WTC11 (cell line): ENCODE results near the gene HTT-AS. TPM values are rescaled to one million over a fixed set of nuclear protein-coding genes. Genes with fewer than 3 reads are reported as not detected.
A peak's percentile ranks its signal among the peaks of the same experiment; 100 is the strongest.

Experiments used
- ATAC-seq: fragments of 200-7000 bp; cut with Tn5 transposase; 2 replicates; pipeline ENCODE4 v1.10.0; 2021; ENCODE audit warnings: mild to moderate bottlenecking, moderate library complexity
- CTCF ChIA-PET: fragments of 300-600 bp; sonication (Branson Sonifier 250); formaldehyde crosslinking; loops from one replicate; lab custom pipeline; 2021; ENCODE audit warnings: antibody characterized with exemption; lab: Charles Lee
- POLR2A ChIA-PET: fragments of 350-600 bp; sonication (Branson Sonifier 250); formaldehyde crosslinking; loops from one replicate; lab custom pipeline; 2021; ENCODE audit warnings: antibody characterized with exemption; lab: Charles Lee
- DNase-seq: peaks from one replicate; pipeline ENCODE4 v3.0.0; 2021; ENCODE audit warnings: low spot score
- H3K27ac Mint-ChIP-seq: 2 replicates; pipeline ENCODE4 v1.8.0; 2021; ENCODE audit warnings: mixed read lengths
- H3K27me3 Mint-ChIP-seq: 2 replicates; pipeline ENCODE4 v1.8.0; 2021; ENCODE audit warnings: low read depth, mild to moderate bottlenecking, moderate library complexity, mixed read lengths
- H3K36me3 Mint-ChIP-seq: 2 replicates; pipeline ENCODE4 v1.8.0; 2021; ENCODE audit warnings: mixed read lengths
- H3K4me1 Mint-ChIP-seq: 2 replicates; pipeline ENCODE4 v1.8.0; 2022; ENCODE audit warnings: mixed read lengths
- H3K4me3 Mint-ChIP-seq: 2 replicates; pipeline ENCODE4 v1.8.0; 2021; ENCODE audit warnings: mild to moderate bottlenecking, moderate library complexity, mixed read lengths
- H3K9me3 Mint-ChIP-seq: 2 replicates; pipeline ENCODE4 v1.8.0; 2021; ENCODE audit warnings: mixed read lengths
- GRHL2 ChIP-seq: fragments of 250-450 bp; sonication (Bioruptor Pico); IDR thresholded peaks from 2 replicates; pipeline ENCODE4 v1.8.0; 2022; ENCODE audit warnings: mild to moderate bottlenecking, moderate library complexity; ENCODE audit not compliant: insufficient replicate concordance, severe bottlenecking
- RORB ChIP-seq: fragments of 250-450 bp; sonication (Bioruptor Pico); IDR thresholded peaks from 2 replicates; pipeline ENCODE4 v1.9.0; 2021; ENCODE audit warnings: mild to moderate bottlenecking
- SP1 ChIP-seq: sonication (generic); formaldehyde crosslinking; conservative IDR thresholded peaks from 2 replicates; pipeline ENCODE4 v1.8.1; 2022; ENCODE audit warnings: missing genetic modification reagents
- TP53 ChIP-seq: sonication (generic); formaldehyde crosslinking; IDR thresholded peaks from 2 replicates; pipeline ENCODE4 v1.8.1; 2023; ENCODE audit warnings: mild to moderate bottlenecking, missing genetic modification reagents
- ZNF232 ChIP-seq: sonication (generic); formaldehyde crosslinking; IDR thresholded peaks from 2 replicates; pipeline ENCODE4 v1.8.0; 2022; ENCODE audit warnings: mild to moderate bottlenecking, missing genetic modification reagents
- ZNF317 ChIP-seq: sonication (generic); formaldehyde crosslinking; IDR thresholded peaks from 2 replicates; pipeline ENCODE4 v1.8.1; 2023; ENCODE audit warnings: low read depth, mild to moderate bottlenecking, moderate library complexity, missing genetic modification reagents, borderline replicate concordance
- ZNF423 ChIP-seq: fragments of 250-450 bp; sonication (Bioruptor Pico); IDR thresholded peaks from 2 replicates; pipeline ENCODE4 v2.1.2; 2022; ENCODE audit warnings: mild to moderate bottlenecking, moderate library complexity
- total RNA-seq: library from RNA; stranded (reverse); gene quantifications from 3 replicates; pipeline ENCODE4 v1.2.3, GENCODE V29; 2021
- TF ChIP-seq, protein P1 (sequence below): fragments of 250-450 bp; sonication (Bioruptor Pico); IDR thresholded peaks from 2 replicates; pipeline ENCODE4 v2.1.2; 2022; ENCODE audit warnings: mild to moderate bottlenecking, moderate library complexity
- TF ChIP-seq, protein P2 (sequence below): sonication (generic); formaldehyde crosslinking; IDR thresholded peaks from 2 replicates; pipeline ENCODE4 v1.8.1; 2023; ENCODE audit warnings: mild to moderate bottlenecking, missing genetic modification reagents, borderline replicate concordance
- TF ChIP-seq, protein P3 (sequence below): fragments of 250-450 bp; sonication (Bioruptor Pico); IDR thresholded peaks from 2 replicates; pipeline ENCODE4 v1.9.0; 2021; ENCODE audit warnings: mild to moderate bottlenecking
- TF ChIP-seq, protein P4 (sequence below): sonication (generic); formaldehyde crosslinking; IDR thresholded peaks from 2 replicates; pipeline ENCODE4 v1.8.0; 2022; ENCODE audit warnings: mild to moderate bottlenecking, missing genetic modification reagents
- TF ChIP-seq, protein P5 (sequence below): sonication (generic); formaldehyde crosslinking; IDR thresholded peaks from 2 replicates; pipeline ENCODE4 v1.8.0; 2023; ENCODE audit warnings: missing genetic modification reagents, mild to moderate bottlenecking, borderline replicate concordance
- TF ChIP-seq, protein P6 (sequence below): sonication (generic); formaldehyde crosslinking; IDR thresholded peaks from 2 replicates; pipeline ENCODE4 v1.8.0; 2022; ENCODE audit warnings: mild to moderate bottlenecking, missing genetic modification reagents

Gene HTT-AS
- total RNA-seq, 1 experiment from 2014 or later: not detected

DNA sequence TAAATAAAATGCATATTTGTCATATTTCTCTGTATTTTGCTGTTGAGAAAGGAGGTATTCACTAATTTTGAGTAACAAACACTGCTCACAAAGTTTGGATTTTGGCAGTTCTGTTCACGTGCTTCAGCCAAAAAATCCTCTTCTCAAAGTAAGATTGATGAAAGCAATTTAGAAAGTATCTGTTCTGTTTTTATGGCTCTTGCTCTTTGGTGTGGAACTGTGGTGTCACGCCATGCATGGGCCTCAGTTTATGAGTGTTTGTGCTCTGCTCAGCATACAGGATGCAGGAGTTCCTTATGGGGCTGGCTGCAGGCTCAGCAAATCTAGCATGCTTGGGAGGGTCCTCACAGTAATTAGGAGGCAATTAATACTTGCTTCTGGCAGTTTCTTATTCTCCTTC, 3.5 kb upstream of the HTT-AS start:
- DNase-seq (no peak), ATAC-seq (no peak)
- peaks cover 12% of the 10 kb centered on the region for H3K4me1 Mint-ChIP-seq
- TF ChIP-seq RORB (CRISPR knock-in tag): no peak
- no peak for TF ChIP-seq ZNF317 (CRISPR knock-in tag)
- TF ChIP-seq SP1 (CRISPR knock-in tag): no peak
- no peak for TF ChIP-seq GRHL2
- TF ChIP-seq, protein P1, sequence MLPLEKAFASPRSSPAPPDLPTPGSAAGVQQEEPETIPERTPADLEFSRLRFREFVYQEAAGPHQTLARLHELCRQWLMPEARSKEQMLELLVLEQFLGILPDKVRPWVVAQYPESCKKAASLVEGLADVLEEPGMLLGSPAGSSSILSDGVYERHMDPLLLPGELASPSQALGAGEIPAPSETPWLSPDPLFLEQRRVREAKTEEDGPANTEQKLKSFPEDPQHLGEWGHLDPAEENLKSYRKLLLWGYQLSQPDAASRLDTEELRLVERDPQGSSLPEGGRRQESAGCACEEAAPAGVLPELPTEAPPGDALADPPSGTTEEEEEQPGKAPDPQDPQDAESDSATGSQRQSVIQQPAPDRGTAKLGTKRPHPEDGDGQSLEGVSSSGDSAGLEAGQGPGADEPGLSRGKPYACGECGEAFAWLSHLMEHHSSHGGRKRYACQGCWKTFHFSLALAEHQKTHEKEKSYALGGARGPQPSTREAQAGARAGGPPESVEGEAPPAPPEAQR (CRISPR knock-in tag): no peak
- TF ChIP-seq, protein P2, sequence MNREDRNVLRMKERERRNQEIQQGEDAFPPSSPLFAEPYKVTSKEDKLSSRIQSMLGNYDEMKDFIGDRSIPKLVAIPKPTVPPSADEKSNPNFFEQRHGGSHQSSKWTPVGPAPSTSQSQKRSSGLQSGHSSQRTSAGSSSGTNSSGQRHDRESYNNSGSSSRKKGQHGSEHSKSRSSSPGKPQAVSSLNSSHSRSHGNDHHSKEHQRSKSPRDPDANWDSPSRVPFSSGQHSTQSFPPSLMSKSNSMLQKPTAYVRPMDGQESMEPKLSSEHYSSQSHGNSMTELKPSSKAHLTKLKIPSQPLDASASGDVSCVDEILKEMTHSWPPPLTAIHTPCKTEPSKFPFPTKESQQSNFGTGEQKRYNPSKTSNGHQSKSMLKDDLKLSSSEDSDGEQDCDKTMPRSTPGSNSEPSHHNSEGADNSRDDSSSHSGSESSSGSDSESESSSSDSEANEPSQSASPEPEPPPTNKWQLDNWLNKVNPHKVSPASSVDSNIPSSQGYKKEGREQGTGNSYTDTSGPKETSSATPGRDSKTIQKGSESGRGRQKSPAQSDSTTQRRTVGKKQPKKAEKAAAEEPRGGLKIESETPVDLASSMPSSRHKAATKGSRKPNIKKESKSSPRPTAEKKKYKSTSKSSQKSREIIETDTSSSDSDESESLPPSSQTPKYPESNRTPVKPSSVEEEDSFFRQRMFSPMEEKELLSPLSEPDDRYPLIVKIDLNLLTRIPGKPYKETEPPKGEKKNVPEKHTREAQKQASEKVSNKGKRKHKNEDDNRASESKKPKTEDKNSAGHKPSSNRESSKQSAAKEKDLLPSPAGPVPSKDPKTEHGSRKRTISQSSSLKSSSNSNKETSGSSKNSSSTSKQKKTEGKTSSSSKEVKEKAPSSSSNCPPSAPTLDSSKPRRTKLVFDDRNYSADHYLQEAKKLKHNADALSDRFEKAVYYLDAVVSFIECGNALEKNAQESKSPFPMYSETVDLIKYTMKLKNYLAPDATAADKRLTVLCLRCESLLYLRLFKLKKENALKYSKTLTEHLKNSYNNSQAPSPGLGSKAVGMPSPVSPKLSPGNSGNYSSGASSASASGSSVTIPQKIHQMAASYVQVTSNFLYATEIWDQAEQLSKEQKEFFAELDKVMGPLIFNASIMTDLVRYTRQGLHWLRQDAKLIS (CRISPR knock-in tag): no peak
- no peaks in the 10 kb centered on the region for H3K36me3 Mint-ChIP-seq
- no peak overlapping the region for H3K4me3 Mint-ChIP-seq
- H3K27ac Mint-ChIP-seq: peak overlapping the region; percentile 82; the same call in 1 of the 2 replicates
- POLR2A ChIA-PET: no interaction called here
- H3K9me3 Mint-ChIP-seq: no peaks in the 10 kb centered on the region
- CTCF ChIA-PET: no interaction called here
- no peaks in the 10 kb centered on the region for H3K27me3 Mint-ChIP-seq

DNA sequence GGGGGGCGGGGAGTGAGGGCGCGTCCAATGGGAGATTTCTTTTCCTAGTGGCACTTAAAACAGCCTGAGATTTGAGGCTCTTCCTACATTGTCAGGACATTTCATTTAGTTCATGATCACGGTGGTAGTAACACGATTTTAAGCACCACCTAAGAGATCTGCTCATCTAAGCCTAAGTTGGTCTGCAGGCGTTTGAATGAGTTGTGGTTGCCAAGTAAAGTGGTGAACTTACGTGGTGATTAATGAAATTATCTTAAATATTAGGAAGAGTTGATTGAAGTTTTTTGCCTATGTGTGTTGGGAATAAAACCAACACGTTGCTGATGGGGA, 1.3 kb upstream of the HTT-AS start:
- peak overlapping the region; percentile 91 for H3K27ac Mint-ChIP-seq
- no peaks in the 10 kb centered on the region for H3K36me3 Mint-ChIP-seq
- peaks cover 12% of the 10 kb centered on the region for H3K4me1 Mint-ChIP-seq
- CTCF ChIA-PET: no interaction called here
- no peaks in the 10 kb centered on the region for H3K9me3 Mint-ChIP-seq
- H3K4me3 Mint-ChIP-seq: peak overlapping the region; percentile 93
- H3K27me3 Mint-ChIP-seq: no peaks in the 10 kb centered on the region
- no peak for ATAC-seq
- POLR2A ChIA-PET: no interaction called here
- DNase-seq: no peak
- TF ChIP-seq, protein P3, sequence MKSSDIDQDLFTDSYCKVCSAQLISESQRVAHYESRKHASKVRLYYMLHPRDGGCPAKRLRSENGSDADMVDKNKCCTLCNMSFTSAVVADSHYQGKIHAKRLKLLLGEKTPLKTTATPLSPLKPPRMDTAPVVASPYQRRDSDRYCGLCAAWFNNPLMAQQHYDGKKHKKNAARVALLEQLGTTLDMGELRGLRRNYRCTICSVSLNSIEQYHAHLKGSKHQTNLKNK (CRISPR knock-in tag): no peak
- TF ChIP-seq ZNF232 (no peak), TP53 (CRISPR knock-in tag) (no peak), ZNF423 (CRISPR knock-in tag) (no peak)
- TF ChIP-seq, protein P4, sequence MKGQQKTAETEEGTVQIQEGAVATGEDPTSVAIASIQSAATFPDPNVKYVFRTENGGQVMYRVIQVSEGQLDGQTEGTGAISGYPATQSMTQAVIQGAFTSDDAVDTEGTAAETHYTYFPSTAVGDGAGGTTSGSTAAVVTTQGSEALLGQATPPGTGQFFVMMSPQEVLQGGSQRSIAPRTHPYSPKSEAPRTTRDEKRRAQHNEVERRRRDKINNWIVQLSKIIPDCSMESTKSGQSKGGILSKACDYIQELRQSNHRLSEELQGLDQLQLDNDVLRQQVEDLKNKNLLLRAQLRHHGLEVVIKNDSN (CRISPR knock-in tag): no peak
- TF ChIP-seq, protein P5, sequence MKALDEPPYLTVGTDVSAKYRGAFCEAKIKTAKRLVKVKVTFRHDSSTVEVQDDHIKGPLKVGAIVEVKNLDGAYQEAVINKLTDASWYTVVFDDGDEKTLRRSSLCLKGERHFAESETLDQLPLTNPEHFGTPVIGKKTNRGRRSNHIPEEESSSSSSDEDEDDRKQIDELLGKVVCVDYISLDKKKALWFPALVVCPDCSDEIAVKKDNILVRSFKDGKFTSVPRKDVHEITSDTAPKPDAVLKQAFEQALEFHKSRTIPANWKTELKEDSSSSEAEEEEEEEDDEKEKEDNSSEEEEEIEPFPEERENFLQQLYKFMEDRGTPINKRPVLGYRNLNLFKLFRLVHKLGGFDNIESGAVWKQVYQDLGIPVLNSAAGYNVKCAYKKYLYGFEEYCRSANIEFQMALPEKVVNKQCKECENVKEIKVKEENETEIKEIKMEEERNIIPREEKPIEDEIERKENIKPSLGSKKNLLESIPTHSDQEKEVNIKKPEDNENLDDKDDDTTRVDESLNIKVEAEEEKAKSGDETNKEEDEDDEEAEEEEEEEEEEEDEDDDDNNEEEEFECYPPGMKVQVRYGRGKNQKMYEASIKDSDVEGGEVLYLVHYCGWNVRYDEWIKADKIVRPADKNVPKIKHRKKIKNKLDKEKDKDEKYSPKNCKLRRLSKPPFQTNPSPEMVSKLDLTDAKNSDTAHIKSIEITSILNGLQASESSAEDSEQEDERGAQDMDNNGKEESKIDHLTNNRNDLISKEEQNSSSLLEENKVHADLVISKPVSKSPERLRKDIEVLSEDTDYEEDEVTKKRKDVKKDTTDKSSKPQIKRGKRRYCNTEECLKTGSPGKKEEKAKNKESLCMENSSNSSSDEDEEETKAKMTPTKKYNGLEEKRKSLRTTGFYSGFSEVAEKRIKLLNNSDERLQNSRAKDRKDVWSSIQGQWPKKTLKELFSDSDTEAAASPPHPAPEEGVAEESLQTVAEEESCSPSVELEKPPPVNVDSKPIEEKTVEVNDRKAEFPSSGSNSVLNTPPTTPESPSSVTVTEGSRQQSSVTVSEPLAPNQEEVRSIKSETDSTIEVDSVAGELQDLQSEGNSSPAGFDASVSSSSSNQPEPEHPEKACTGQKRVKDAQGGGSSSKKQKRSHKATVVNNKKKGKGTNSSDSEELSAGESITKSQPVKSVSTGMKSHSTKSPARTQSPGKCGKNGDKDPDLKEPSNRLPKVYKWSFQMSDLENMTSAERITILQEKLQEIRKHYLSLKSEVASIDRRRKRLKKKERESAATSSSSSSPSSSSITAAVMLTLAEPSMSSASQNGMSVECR (CRISPR knock-in tag): no peak
- TF ChIP-seq, protein P6, sequence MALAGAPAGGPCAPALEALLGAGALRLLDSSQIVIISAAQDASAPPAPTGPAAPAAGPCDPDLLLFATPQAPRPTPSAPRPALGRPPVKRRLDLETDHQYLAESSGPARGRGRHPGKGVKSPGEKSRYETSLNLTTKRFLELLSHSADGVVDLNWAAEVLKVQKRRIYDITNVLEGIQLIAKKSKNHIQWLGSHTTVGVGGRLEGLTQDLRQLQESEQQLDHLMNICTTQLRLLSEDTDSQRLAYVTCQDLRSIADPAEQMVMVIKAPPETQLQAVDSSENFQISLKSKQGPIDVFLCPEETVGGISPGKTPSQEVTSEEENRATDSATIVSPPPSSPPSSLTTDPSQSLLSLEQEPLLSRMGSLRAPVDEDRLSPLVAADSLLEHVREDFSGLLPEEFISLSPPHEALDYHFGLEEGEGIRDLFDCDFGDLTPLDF (CRISPR knock-in tag): no peak
